Right hindlimb (tissue), 1 donor: ENCODE measurements around the gene PRPF8.
"Not testable (repeated sequence)": the region's sequence is repeated elsewhere in the genome, so short reads cannot be mapped to it uniquely, and the experiment has no call there.

Experiments
- DNase-seq: peaks from one replicate; pipeline ENCODE4 v3.0.0-alpha.2; 2018

PRPF8 gene

DNA sequence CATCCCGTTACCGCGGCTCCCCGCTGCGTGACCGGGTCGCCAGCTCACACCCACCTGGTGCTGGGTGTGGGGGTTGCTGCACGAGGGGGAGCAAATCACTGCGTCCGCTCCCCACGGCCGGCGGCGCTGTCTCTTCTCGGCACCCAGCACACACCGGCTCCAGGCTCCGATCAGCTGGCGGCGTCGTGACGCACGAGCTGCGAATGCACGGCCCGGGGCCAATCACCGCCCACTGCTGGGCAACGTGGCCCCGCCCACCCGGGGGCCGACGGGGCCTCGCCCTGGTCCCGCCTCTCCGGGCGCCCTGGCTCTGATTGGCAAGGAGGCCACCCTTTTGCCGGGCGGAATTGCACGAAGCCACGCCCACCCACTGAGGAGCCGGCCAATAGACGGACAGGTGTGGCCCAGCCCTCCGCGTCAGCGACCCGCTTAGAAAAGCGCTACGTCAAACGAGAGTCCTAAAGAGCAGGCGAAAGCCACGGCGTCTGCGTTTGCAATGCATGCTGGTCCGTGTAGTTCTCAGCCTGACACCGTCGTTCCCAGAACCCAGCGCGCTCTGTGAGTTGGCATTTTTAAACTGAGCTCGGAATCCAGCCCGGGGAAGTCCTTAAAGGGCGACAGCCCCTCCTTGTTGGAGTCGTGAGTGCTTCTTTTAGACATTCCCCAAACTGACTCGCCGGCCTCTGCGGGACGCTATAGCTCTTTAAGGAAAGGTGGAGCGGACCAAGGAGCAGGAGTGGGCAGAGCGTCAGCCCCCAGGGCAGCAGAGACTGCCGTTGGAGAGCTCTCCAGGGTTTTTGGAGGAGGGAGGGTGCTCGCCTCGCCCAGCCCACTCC is 31.6 kb upstream of the PRPF8 start:
- peak; percentile 100 for DNase-seq

DNA sequence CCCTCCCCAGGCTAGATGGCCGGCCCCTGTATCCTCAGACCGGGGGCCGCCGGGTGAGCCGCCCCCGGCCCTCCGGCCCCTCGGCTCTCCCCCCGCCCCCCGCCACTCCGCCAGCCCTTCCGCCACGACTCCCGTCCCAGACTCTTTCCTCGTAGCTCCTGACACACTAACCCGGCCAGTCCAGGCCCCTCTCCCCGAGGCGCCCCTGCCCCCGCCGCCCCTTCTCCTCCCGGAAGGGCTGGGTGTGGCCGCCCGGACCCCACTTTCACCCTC is 31.1 kb upstream of the PRPF8 start:
- DNase-seq, result no peak

DNA sequence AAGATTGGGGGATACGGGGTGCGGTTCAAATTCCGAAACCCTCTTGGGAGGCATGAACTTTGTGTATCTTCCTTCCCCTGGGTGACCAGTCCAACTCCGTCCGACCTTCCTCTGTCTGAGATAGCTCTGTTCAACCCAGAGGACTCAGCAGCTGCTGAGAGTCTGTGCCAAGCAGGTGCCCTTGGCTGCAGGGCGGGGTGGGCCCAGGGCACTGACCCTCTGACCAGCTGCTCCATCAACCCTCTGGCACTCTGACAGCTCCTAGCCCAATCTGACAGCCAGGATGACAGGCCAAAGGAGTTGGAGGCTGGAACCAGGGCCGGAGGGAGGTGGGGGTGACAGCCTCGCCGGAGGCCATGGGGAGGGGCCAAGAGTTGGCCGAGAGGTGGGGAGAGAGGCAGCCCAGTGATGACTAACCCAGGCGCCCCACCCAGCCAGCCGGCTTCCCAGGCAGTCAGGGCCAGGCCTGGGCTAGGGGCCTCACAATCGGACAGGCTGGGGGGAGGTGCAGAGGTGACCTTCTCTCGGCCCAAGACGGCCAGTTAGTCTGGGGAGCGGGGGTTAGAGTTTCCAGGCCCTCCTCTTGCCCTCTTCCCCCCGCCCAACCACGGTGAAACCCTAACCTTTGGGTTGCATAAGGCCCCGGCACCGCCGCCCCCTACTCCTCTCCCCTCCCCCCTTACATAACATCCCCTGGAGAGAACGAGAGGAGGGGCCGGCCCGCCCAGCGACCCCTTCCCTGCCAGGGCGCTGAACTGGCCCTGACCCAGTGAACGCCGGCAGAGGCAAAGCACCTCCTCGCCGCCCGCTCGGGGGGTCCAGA is 30.5 kb upstream of the PRPF8 start:
- peak; percentile 94 for DNase-seq

DNA sequence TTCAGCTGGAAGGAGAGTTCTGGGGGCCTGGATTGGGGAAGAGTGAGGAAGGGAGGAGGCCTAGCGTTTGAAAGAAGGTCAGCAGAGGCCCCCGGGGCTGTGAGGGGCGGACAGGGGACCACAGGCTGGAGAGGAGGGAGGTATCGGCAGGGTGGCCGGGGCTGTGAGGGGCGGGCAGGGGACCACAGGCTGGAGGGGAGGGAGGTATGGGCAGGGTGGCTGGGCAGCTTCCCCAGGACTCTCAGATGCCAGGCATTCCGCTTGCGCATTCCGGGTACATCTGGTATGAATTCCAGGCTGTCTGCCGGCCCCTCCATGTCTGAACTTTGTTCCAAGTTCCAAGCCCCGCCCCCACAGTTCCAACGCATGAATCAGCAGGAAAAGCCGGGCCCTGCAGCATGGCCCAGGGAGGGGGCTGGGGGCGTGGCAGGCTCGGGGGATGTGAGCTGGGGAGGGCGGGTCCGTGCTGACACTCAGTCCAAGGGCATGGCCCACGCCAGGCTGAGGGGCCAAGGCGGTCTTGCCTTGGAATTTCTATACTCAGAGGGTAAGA is 29.8 kb upstream of the PRPF8 start:
- DNase-seq, result peak; percentile 99

DNA sequence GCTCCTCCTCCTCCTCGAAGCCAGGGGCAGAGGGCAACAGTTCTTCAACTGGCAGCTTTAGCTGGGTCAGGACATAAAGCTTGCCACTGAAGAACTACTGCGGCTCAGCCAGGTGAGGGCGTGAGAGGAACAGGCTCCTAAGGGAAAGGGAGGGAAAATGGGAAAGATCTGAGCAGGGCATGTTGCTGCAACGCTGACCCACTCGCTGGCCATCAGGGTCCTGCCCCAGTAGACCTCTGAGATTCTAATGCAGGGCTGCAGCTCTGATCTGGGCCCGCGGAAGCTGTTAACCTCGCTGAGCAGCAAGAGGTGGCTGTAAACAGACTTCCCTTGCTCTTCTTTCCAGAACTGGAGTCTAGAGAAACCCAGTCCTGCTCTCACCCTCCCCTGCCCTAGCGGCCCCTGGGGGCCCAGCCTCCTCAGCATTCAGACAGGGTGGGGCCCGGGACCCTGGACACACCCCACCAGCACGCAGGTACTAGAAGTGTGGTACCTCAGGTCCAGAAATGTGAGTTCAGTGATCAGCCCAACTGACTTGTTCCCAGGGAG is 29.3 kb upstream of the PRPF8 start:
- no peak for DNase-seq

DNA sequence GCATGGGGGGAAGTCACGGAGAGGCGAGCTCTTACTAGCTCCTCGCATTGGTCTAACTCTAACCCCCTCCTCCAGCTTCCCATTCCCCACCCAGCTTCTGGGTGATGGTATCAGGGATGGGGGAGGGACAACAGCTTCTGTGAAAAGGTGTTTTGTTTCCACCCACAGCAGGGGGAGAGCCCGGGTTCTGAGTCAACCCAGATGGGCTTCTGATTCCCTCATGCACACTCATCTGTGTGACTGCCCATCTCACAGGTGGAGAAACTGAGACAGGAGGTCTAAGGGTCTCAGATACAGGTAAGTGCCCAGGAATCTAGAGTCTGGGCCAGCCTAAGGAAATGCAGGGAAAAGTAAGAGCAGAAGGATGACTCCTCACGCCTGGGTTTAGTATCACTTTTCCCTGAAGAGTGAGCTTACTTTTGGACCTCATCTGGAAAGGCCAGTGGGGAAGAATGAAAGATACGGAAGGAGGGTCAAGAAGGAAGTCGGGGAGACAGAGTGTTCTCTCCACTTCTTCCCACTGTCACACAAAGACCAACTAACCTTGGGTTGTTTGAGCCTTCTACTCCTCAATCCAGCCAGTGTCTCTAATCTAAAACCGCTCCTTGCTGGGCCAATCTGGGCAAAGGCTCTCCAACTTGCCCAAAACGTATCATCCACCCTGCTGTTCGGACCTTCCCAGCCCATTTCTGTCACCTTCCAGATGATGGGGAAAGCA is 28.7 kb upstream of the PRPF8 start:
- no peak for DNase-seq

DNA sequence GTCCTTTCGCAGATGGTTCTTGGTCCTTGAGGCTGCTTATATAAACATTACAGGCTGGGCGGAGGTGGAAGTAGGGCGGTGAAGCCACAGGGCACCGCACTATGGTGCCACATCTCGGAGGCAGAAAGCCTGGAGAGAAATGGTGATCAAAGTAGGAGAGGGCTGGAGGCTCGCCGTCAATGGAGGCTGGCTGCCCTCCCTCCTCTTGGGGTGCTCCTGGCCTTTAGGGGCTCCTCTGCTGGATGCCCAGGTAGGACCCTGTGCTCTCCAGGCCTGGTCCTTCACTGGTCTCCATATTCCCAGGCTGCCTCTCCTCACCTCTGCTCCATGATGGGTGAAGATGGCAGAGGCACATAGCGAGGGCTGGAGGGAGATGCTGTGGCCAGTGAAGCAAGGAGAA is 27.6 kb upstream of the PRPF8 start:
- no peak for DNase-seq

DNA sequence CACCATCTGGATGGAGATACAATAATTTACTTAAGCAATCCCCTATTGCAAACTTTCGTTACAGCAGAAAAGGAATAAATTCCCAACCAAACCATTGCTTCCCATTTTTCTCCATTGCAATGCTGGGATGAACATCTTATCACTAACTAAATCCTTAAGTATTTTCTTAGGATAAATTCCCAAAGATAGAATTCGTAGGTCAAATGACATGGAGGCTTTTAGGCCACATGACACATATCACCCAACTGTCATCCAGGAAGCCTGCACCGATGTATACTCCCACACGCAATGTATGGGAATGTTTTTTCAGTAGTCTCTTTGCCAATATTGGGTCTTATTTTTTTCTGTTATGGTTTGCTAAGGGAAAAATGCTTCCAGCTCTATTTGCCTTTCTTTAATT is 27.1 kb upstream of the PRPF8 start:
- no peak for DNase-seq

DNA sequence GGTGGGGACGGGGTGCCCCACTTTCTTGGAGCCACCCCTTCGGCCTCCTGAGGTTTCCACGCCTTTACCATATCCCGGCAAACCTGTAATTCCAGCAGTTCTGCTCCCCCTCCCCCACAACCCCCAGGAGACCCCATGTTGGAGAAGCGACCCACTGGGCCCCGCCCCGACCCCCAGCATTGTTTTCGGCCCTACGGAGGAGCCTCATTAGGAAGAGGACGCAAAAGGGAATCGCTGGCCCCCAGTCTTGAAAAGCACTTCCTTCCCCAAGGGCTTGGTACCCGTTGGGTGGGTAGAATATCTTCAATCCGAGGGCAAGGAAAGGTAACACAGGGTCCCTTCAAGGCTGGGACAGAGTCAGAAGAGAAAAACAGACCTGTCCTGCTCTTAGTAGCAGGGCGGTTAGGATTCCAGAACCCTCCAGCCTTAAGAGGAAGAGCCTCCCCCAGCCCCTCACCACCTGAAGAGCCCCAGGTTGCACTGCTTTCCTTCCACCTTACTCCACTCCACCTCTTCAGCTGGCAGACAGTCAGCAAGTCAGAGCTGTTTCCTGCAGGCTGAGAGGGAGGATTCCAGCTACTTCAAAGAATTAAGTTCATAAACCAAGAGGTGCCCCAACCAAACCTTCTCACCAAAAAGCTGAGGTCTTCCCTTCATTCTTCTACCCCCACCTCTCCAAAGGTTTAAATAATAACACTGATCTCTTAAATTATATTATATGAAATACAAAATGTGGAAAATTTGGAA is 26.3 kb upstream of the PRPF8 start:
- DNase-seq, result no peak

DNA sequence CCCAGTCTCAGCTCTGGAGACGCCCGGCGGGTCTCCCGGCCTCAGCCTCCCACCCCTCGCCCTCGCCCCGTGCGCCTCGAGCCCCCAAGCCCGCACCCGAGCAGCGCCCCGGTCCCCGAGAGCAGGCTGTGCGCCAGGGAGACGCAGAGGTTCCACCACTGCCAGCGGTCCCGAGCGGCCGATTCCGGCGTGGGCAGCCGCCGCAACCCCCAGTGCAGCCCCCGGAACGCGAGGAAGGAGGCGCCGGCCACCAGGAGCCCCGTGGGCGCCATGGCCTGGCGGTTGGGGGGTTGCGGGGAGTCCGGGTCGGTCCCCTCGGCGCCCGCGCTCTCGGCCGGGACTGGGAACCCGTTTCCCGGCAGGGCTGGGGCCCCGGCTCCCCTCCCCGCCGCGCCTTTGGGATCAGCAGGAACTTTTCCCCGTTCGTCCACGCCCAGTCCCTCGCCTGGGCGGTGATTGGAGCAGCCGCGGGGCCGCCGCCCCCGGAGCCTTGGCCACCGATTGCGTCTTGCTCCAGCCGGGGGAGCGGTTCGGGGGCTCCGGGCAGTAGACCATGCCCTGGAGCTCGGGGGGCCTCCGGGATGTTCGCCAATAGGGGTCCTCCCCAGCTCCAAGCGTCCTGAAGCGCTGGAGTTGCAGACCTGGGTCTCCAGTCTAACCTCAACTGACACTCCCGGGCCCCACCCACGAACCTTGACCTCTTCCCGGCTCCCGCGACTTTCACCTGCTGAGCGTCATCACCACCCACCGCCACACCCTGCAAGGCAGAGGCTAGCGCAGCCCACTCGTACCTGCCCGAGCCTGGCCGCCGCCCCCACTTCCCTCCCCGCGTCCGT is 25.5 kb upstream of the PRPF8 start, which contains the start of gene TLCD2:
TSS of gene TLCD2 (minus strand) at position 407 of the 836 bp plus-strand sequence. CDS start at position 272, 135 bp downstream.
- peak; percentile 83 for DNase-seq

DNA sequence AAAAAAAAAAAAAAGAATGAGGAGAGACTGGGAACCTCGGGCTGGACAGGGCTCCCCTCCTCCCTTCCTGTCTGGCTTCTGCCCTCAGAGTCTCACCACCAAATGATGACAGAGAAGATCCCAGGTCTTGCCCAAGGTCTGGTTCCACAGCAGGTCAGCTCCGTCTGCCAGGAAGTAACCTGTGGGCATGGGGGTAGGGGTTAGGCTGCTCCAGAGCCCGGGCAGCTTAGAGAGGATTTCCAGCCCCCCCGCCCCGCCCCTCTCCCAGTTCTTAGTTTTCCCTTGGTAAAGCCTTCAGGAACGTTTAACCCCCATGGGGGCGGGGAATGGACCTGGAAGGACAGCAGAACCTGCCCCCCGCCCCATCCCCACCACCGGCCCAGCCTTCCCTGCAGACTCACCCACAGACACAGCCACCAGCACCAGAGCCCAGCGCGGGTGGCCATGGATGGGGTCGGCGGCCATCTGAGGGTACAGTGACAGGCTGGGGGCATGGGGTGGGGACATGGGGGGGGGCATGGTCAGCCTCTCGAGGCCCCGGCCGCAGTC is 24.8 kb upstream of the PRPF8 start:
- DNase-seq, result no peak

DNA sequence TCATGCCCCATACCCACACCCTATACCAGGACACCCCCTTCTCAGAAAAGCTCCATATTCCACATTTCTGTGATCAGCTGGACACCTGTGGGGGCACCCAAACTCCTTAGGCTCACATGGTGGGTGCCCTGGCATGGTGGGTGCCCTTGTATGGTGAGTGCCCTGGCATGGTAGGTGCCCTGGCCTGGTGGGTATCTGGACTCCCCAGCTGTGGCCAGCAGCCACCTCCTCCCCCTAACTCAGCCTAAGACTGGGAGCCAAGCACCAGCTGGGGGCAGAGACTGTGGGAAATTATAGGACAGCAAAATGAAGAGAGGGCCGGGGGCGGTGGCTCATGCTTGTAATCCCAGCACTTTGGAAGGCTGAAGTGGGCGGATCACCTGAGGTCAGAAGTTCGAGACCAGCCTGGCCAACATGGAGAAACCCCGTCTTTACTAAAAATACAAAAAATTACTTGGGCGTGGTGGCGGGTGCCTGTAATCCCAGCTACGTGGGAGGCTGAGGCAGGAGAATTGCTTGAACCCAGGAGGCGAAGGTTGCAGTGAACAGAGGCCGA is 24.2 kb upstream of the PRPF8 start:
- not testable (repeated sequence) for DNase-seq

DNA sequence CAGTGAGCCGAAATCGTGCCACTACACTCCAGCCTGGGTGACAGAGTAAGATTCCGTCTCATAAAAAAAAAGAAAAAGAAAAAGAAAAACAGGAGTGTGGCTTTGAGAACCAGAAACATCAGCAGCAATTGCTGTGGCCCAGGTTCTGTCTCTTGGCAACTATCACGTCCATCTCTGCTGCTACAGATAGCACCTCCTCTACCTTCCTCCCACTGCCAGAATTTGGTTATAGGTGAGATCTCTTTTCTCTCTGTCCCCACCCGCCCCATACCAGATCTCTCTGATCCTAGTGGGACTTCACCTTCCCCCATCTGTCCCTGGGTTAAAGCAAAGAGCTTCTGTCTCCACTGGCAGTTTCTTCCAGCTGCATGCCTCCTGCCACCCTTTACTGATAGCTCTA is 22.4 kb upstream of the PRPF8 start:
- no peak for DNase-seq

DNA sequence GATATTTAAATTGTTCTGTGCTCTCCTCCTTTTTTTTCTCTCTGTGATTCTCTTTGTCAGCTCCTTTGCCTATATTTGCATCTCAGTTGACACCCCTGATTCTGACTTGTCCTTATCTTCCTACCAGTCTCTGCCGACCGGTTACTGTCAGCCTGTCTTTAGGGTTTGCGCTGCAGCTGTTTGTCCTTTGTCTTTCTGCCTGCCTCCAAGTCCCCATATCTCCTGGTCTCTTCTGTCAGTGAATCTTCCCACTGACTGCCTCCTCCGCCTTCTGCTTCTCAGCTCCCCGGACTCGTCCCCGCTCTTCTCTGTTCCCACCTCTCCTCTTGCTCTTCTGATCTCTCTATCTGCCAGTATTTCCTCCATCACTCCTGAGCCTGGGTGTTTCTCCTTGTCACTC is 20.3 kb upstream of the PRPF8 start:
- no peak for DNase-seq

DNA sequence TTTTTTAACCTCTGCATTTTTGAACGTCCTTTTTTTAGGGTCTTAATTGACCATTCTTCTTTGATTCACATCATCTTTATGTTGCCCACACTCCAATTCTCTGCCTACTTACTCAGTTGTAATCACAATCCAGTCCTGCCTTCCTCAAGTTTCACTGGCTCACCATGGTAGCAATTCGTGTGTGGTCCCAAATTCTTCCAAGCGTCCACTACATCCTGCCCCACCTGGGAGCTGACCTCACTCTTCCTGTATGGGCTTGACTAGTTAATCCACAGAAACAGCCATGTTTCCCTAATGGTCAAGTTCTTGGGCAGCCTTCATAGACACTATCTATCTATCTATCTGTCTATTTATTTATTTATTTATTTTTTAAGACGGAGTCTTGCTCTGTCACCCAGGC is 18.4 kb upstream of the PRPF8 start:
- DNase-seq, result no peak

DNA sequence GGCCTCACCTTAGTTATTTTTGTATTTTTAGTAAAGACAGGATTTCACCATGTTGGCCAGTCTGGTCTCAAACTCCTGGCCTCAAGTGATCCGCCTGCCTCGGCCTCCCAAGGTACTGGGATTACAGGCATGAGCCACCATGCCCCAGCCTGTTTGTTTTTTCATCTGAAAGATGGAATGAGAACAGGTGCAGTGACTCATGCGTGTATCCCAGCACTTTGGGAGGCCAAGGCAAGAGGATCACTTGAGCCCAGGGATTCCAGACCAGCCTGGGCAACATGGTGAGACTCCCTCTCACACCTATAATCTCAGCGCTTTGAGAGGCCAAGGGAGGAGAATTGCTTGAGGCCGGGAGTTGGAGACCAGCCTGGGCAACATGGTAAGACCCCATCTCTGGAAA is 15.2 kb upstream of the PRPF8 start:
- DNase-seq, result not testable (repeated sequence)

DNA sequence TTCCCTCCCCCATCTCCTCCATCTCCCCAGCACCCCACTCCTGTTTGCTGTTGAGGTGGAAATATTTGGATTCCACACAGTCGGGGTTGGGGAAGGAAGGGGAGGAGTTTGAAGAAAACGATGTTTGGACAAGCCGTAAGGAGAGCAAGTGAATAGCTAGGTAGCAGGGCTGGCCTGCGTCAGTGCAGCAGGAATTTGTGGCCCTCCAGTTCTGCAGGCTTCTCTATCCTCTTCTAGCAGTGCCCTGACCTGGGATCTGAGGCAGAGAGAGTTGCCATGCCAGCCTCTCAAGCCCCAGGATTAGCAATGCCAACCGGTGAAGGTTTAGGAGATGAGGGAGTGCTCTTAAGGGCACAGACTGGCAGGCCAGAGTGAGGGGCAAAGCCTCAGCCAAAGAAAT is 13.0 kb upstream of the PRPF8 start:
- DNase-seq, result no peak

DNA sequence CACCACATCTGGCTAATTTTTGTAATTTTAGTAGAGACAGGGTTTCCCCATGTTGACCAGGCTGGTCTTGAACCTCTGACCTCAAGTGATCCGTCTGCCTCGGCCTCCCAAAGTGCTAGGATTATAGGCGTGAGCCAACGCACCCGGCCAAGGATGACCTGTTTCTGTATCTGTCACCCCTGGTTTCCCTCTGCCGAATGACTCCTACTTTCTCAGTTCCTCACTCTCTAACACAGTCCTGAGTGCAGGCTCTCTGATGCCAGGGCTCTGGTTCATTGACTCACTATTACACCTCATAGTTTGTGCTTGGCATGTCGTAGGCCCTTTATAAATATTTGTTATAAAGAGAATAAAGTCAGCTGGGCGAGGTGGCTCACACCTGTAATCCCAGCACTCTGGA is 10.7 kb upstream of the PRPF8 start:
- DNase-seq, result no peak

DNA sequence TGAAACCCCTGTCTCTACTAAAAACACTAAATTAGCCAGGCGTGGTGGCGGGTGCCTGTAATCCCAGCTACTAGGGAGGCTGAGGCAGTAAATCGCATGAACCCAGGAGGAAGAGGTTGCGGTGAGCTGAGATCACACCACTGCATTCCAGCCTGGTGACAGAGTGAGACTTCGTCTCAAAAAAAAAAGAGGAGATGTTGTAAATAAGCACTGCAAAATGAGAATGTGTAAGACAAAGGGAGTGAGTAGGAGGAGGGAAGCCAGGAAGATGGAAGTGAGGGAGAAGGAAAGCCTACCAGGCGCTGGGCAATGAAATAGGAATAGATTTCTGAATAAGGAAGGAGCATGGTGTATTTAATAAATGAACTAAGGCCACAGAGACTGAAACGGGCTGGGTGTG is 8.7 kb upstream of the PRPF8 start:
- DNase-seq, result no peak

DNA sequence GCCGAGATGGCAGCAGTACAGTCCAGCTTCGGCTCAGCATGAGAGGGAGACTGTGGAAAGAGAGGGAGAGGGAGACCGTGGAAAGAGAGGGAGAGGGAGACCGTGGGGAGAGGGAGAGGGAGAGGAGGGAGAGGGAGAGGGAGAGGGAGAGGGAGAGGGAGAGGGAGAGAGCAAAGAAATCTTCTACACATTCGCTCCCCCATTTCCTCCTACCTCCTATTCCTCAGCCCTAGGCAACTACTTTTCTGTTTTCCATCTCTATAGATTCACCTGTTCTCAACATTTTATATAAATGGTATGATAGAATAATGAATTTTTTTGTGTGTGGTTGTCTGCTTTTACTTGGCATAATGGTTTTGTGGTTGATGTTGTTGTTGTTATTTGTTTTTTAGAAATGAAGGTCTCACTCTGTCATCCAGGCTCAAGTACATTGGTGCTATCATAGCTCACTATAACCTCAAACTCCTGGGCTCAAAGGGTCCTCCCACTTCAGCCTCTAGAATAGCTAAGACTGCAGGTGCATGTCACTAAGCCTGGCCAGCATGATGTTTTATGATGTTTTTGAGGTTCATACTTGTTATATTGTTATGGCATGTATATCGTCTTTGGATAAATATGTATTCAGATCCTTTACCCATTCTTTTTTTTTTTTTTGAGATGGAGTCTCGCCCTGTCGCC is 6.0 kb upstream of the PRPF8 start:
- no peak for DNase-seq
